ENCODE data around the gene ADD2.

Gene ADD2

GRCh38 chr2:70757966-70758365 is 10.0 kb downstream of the ADD2 start:
- TF ChIP-seq CTCF (IDR thresholded peaks at IDR 0.05; ENCODE audit: borderline replicate concordance, insufficient read depth, low read depth, low read length), result no peak
- no peak overlapping the region for H3K4me3 ChIP-seq (ENCODE audit: low read depth, low read length)

- H3K4me3 ChIP-seq (ENCODE audit: low read depth, low read length), result no peak overlapping the region
- no peak for TF ChIP-seq CTCF (IDR thresholded peaks at IDR 0.05; ENCODE audit: borderline replicate concordance, insufficient read depth, low read depth, low read length)
Observed at GRCh38 chr2:70757360-70757759, 10.6 kb downstream of the ADD2 start.

- H3K4me3 ChIP-seq (ENCODE audit: low read depth, low read length), result no peak overlapping the region
- no peak for TF ChIP-seq CTCF (IDR thresholded peaks at IDR 0.05; ENCODE audit: borderline replicate concordance, insufficient read depth, low read depth, low read length)
Observed at GRCh38 chr2:70756128-70756527, 11.9 kb downstream of the ADD2 start.

- no peak overlapping the region for H3K4me3 ChIP-seq (ENCODE audit: low read depth, low read length)
- no peak for TF ChIP-seq CTCF (IDR thresholded peaks at IDR 0.05; ENCODE audit: borderline replicate concordance, insufficient read depth, low read depth, low read length)
Observed at GRCh38 chr2:70753902-70754301, 14.1 kb downstream of the ADD2 start.

- H3K4me3 ChIP-seq (ENCODE audit: low read depth, low read length), result no peak overlapping the region
- no peak for TF ChIP-seq CTCF (IDR thresholded peaks at IDR 0.05; ENCODE audit: borderline replicate concordance, insufficient read depth, low read depth, low read length)
Observed at GRCh38 chr2:70753031-70753430, 15.0 kb downstream of the ADD2 start.

- H3K4me3 ChIP-seq (ENCODE audit: low read depth, low read length), result no peak overlapping the region
- TF ChIP-seq CTCF (IDR thresholded peaks at IDR 0.05; ENCODE audit: borderline replicate concordance, insufficient read depth, low read depth, low read length), result no peak
Observed at GRCh38 chr2:70752396-70752795, 15.6 kb downstream of the ADD2 start.

- no peak overlapping the region for H3K4me3 ChIP-seq (ENCODE audit: low read depth, low read length)
- TF ChIP-seq CTCF (IDR thresholded peaks at IDR 0.05; ENCODE audit: borderline replicate concordance, insufficient read depth, low read depth, low read length), result no peak
Observed at GRCh38 chr2:70751881-70752280, 16.1 kb downstream of the ADD2 start.
